Loucy (cell line): ENCODE measurements around the gene MYO3A.

Experiments
- H2AFZ ChIP-seq: fragments of 200-600 bp; sonication (generic); 2 replicates; pipeline ENCODE4 v1.6.0; 2016; ENCODE audit warnings: antibody characterized with exemption, mild to moderate bottlenecking, low read length, moderate library complexity
- H3F3A ChIP-seq: fragments of 200-600 bp; 2 replicates; pipeline ENCODE4 v1.6.0; 2016; ENCODE audit warnings: antibody characterized with exemption, low read depth, mild to moderate bottlenecking
- H3K27me3 ChIP-seq: fragments of 200-600 bp; sonication (generic); 2 replicates; pipeline ENCODE4 v1.6.1; 2014; ENCODE audit warnings: low read length, mild to moderate bottlenecking; ENCODE audit not compliant: insufficient read depth, poor library complexity, severe bottlenecking
- H3K36me3 ChIP-seq: fragments of 200-600 bp; sonication (generic); 2 replicates; pipeline ENCODE4 v1.6.1; 2016; ENCODE audit warnings: low read length; ENCODE audit not compliant: insufficient read depth
- H3K4me1 ChIP-seq: fragments of 200-600 bp; sonication (generic); 2 replicates; pipeline ENCODE4 v1.5.1; 2014; ENCODE audit warnings: low read length, mild to moderate bottlenecking; ENCODE audit not compliant: insufficient read depth, poor library complexity, severe bottlenecking
- H3K4me2 ChIP-seq: fragments of 200-600 bp; sonication (generic); 2 replicates; pipeline ENCODE4 v1.6.0; 2014; ENCODE audit warnings: antibody characterized with exemption, low read length, low read depth, mild to moderate bottlenecking; ENCODE audit not compliant: poor library complexity, severe bottlenecking
- H3K4me3 ChIP-seq: fragments of 200-600 bp; sonication (generic); 2 replicates; pipeline ENCODE4 v1.5.1; 2014; ENCODE audit warnings: low read length, mild to moderate bottlenecking, mixed read lengths; ENCODE audit not compliant: poor library complexity, severe bottlenecking
- H3K79me2 ChIP-seq: fragments of 200-600 bp; sonication (generic); 2 replicates; pipeline ENCODE4 v1.6.1; 2014; ENCODE audit warnings: low read length; ENCODE audit not compliant: insufficient read depth
- H3K9ac ChIP-seq: fragments of 200-600 bp; sonication (generic); 2 replicates; pipeline ENCODE4 v1.6.0; 2014; ENCODE audit warnings: mild to moderate bottlenecking, low read depth, low read length, moderate library complexity; ENCODE audit not compliant: poor library complexity, severe bottlenecking
- H3K9me2 ChIP-seq: fragments of 200-600 bp; sonication (generic); replicated peaks from 2 replicates; pipeline ENCODE4 v1.6.1; 2016; ENCODE audit warnings: low read depth, low read length, mixed read lengths
- H3K9me3 ChIP-seq: fragments of 200-600 bp; sonication (generic); 2 replicates; pipeline ENCODE4 v1.6.1; 2014; ENCODE audit warnings: mild to moderate bottlenecking, antibody characterized with exemption, low read length, low read depth; ENCODE audit not compliant: insufficient read depth
- H4K20me1 ChIP-seq: fragments of 200-600 bp; sonication (generic); 2 replicates; pipeline ENCODE4 v1.6.0; 2014; ENCODE audit warnings: antibody characterized with exemption, low read length, mild to moderate bottlenecking; ENCODE audit not compliant: insufficient read depth, poor library complexity, severe bottlenecking
- EZH2phosphoT487 ChIP-seq: fragments of 200-600 bp; IDR thresholded peaks from 2 replicates; pipeline ENCODE4 v1.6.1; 2018; ENCODE audit warnings: antibody characterized with exemption, mild to moderate bottlenecking, moderate library complexity, borderline replicate concordance
- TF ChIP-seq, protein P1 (sequence below): fragments of 200-600 bp; sonication (generic); conservative IDR thresholded peaks from 2 replicates; pipeline ENCODE4 v1.5.1; 2014; ENCODE audit warnings: mild to moderate bottlenecking, antibody characterized with exemption, low read length

The MYO3A gene

DNA sequence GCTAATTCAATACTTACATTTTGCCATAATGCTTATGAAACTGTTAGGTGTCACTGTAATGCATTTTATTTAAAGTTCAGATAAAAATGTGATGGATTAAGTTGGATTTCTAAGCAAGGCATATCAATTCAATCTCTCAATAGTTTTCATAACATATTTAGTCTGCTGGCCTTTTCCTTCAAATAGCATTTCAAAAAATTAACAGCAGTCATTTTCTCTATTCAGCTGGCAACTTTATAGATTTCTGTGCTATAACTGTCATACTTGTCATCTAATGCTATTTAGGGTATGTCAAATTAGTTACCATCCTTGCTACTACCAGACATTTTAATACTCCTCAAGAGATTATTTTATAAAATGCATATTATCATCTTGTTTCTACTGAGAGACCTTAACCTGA is 286.9 kb downstream of the MYO3A start:
- H3K4me3 ChIP-seq = no peak overlapping the region
- no peaks in the 10 kb centered on the region for H3K9me3 ChIP-seq
- H4K20me1 ChIP-seq = no peaks in the 10 kb centered on the region
- H2AFZ ChIP-seq = no peak overlapping the region
- no peaks in the 10 kb centered on the region for H3K27me3 ChIP-seq
- no peak overlapping the region for H3K4me2 ChIP-seq
- no peaks in the 10 kb centered on the region for H3K79me2 ChIP-seq
- H3K36me3 ChIP-seq = no peaks in the 10 kb centered on the region
- peaks cover under 1% of the 10 kb centered on the region for H3K4me1 ChIP-seq
- H3K9me2 ChIP-seq = no peaks in the 10 kb centered on the region
- H3F3A ChIP-seq = no peaks in the 10 kb centered on the region
- no peak overlapping the region for H3K9ac ChIP-seq
- TF ChIP-seq, protein P1, sequence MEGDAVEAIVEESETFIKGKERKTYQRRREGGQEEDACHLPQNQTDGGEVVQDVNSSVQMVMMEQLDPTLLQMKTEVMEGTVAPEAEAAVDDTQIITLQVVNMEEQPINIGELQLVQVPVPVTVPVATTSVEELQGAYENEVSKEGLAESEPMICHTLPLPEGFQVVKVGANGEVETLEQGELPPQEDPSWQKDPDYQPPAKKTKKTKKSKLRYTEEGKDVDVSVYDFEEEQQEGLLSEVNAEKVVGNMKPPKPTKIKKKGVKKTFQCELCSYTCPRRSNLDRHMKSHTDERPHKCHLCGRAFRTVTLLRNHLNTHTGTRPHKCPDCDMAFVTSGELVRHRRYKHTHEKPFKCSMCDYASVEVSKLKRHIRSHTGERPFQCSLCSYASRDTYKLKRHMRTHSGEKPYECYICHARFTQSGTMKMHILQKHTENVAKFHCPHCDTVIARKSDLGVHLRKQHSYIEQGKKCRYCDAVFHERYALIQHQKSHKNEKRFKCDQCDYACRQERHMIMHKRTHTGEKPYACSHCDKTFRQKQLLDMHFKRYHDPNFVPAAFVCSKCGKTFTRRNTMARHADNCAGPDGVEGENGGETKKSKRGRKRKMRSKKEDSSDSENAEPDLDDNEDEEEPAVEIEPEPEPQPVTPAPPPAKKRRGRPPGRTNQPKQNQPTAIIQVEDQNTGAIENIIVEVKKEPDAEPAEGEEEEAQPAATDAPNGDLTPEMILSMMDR = no peak
- TF ChIP-seq EZH2phosphoT487 = no peak

DNA sequence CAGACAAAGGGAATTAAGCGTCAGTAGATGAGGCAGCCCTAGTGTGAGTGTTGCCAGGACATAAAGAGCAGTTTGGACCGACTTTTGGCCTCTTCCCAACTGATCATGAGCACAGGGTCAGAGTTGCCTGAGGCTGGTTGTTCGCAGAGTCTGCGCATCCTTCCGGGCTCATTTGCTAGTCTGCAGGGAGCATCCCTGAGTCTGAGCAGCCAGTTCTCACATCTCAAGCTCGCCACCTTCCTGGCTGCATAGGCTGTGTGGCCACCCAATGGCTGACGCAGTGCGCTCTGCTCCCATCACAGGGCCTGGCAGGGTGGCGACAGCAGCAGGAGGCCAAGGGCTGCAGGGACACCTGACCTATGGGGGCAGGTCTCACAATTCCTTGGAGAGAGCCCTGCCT is 287.5 kb downstream of the MYO3A start:
- H3K4me2 ChIP-seq = no peak overlapping the region
- no peaks in the 10 kb centered on the region for H3K4me1 ChIP-seq
- no peak overlapping the region for H2AFZ ChIP-seq
- no peaks in the 10 kb centered on the region for H3K79me2 ChIP-seq
- no peak overlapping the region for H3K9ac ChIP-seq
- H3K9me2 ChIP-seq = no peaks in the 10 kb centered on the region
- no peak for TF ChIP-seq EZH2phosphoT487
- TF ChIP-seq, protein P1 = no peak
- no peaks in the 10 kb centered on the region for H3K36me3 ChIP-seq
- H3K9me3 ChIP-seq = no peaks in the 10 kb centered on the region
- no peaks in the 10 kb centered on the region for H3F3A ChIP-seq
- H3K4me3 ChIP-seq = no peak overlapping the region
- H3K27me3 ChIP-seq = no peaks in the 10 kb centered on the region
- H4K20me1 ChIP-seq = no peaks in the 10 kb centered on the region

DNA sequence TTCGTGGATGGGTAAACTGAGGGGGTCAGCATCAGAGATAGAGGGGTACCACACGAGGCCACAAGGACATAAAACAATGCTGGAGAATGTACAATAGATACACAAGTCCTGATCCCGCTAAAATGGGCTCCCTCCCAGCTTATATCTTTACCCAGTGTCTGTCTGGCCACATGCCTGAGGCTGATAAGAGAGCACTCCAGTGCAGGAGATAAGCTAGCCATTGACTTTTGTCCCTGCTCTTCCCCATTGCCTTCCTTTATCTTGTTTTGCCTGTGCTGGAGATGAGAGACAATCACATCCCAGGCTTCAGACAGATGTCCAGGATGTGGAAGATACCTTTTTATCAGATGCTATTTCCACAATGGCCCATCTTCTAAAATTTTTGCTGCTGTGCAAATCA is 288.5 kb downstream of the MYO3A start:
- TF ChIP-seq, protein P1 = no peak
- TF ChIP-seq EZH2phosphoT487 = no peak
- Histone ChIP-seq H3K9ac (no peak overlapping the region), H3F3A (no peaks in the 10 kb centered on the region), H3K9me3 (no peaks in the 10 kb centered on the region; the same call in 1 of the 2 replicates), H3K9me2 (no peaks in the 10 kb centered on the region), H3K27me3 (no peaks in the 10 kb centered on the region), H3K4me2 (no peak overlapping the region), H3K36me3 (no peaks in the 10 kb centered on the region), H3K79me2 (no peaks in the 10 kb centered on the region), H3K4me3 (no peak overlapping the region), H2AFZ (no peak overlapping the region), H3K4me1 (no peaks in the 10 kb centered on the region), H4K20me1 (no peaks in the 10 kb centered on the region)
